Mammary epithelial cell (primary cell): Measurements from ENCODE around the gene SDK1.

Experiments used
- CTCF ChIP-seq, 2 donors: IDR thresholded peaks in 1 of 2; conservative IDR thresholded peaks in 1 of 2; 2 replicates each; pipeline ENCODE4 v1.5.1; 2011 to 2012; ENCODE audit warnings: inconsistent platforms in 2 of 2, low read length in 2 of 2, mild to moderate bottlenecking in 2 of 2, control low read depth in 1 of 2, low read depth in 1 of 2; ENCODE audit not compliant: insufficient read depth in 1 of 2; ENCODE audit errors: extremely low read depth in 1 of 2
- EZH2 ChIP-seq: IDR thresholded peaks from 2 replicates; pipeline ENCODE4 v1.6.1; 2012; ENCODE audit warnings: low read length, inconsistent platforms, borderline replicate concordance

GRCh38 chr7:3927446-3928110 is 626.5 kb downstream of the SDK1 start:
- no peak for TF ChIP-seq CTCF (conservative IDR thresholded peaks at IDR 0.05 in 1 of 2, IDR thresholded peaks at IDR 0.05 in 1 of 2; ENCODE audit: extremely low read depth in 1 of 2, insufficient read depth in 1 of 2, low read depth in 1 of 2, low read length in 2 of 2)
- TF ChIP-seq EZH2: no peak
